HepG2 (cell line): Measurements from ENCODE around the gene FOXA3. TPM values are rescaled to one million over a fixed set of nuclear protein-coding genes. Genes with fewer than 3 reads are reported as not detected.

Source experiments
- ARNTL ChIP-seq: sonication (generic); formaldehyde crosslinking; IDR thresholded peaks from 2 replicates; pipeline ENCODE4 v1.4.0; 2020; ENCODE audit warnings: mild to moderate bottlenecking, missing genetic modification reagents
- CBX1 ChIP-seq: IDR thresholded peaks from one replicate; pipeline ENCODE4 v1.6.1; 2016; ENCODE audit warnings: antibody characterized with exemption, low read depth
- ELK4 ChIP-seq: sonication (generic); formaldehyde crosslinking; IDR thresholded peaks from 2 replicates; pipeline ENCODE4 v1.9.0; 2021; ENCODE audit warnings: missing genetic modification reagents, borderline replicate concordance
- ERF ChIP-seq: IDR thresholded peaks from 2 replicates; pipeline ENCODE4 v1.6.1; 2018; ENCODE audit warnings: missing biosample characterization, missing genetic modification reagents
- ETV6 ChIP-seq: sonication (generic); formaldehyde crosslinking; conservative IDR thresholded peaks from 2 replicates; pipeline ENCODE4 v1.4.0; 2020; ENCODE audit warnings: missing genetic modification reagents
- KMT2B ChIP-seq: IDR thresholded peaks from 2 replicates; pipeline ENCODE4 v1.6.1; 2016; ENCODE audit warnings: missing genetic modification reagents, missing compliant biosample characterization
- MEF2D ChIP-seq: sonication (generic); formaldehyde crosslinking; IDR thresholded peaks from 2 replicates; pipeline ENCODE4 v1.5.1; 2020; ENCODE audit warnings: mild to moderate bottlenecking, missing genetic modification reagents
- MIXL1 ChIP-seq: IDR thresholded peaks from 2 replicates; pipeline ENCODE4 v1.6.1; 2016
- MNT ChIP-seq: fragments of 450-650 bp; IDR thresholded peaks from 2 replicates; pipeline ENCODE4 v1.6.1; 2016
- NBN ChIP-seq: fragments of 450-650 bp; conservative IDR thresholded peaks from 2 replicates; pipeline ENCODE4 v1.6.1; 2017
- PAWR ChIP-seq: sonication (generic); formaldehyde crosslinking; IDR thresholded peaks from 2 replicates; pipeline ENCODE4 v1.4.0; 2020; ENCODE audit warnings: missing genetic modification reagents, mild to moderate bottlenecking, borderline replicate concordance
- TCF7L2 ChIP-seq: IDR thresholded peaks from 2 replicates; pipeline ENCODE4 v1.6.1; 2011; ENCODE audit warnings: mild to moderate bottlenecking, low read depth, low read length, moderate library complexity
- ZNF180 ChIP-seq: sonication (generic); formaldehyde crosslinking; IDR thresholded peaks from 2 replicates; pipeline ENCODE4 v1.4.0; 2020; ENCODE audit warnings: low read depth, missing genetic modification reagents, borderline replicate concordance
- ZNF720 ChIP-seq: sonication (generic); formaldehyde crosslinking; IDR thresholded peaks from 2 replicates; pipeline ENCODE4 v1.4.0; 2020; ENCODE audit warnings: missing genetic modification reagents
- ZNF883 ChIP-seq: sonication (generic); formaldehyde crosslinking; IDR thresholded peaks from 2 replicates; pipeline ENCODE4 v1.5.1; 2020; ENCODE audit warnings: mild to moderate bottlenecking, missing genetic modification reagents; ENCODE audit errors: not compliant biosample characterization
- ZSCAN29 ChIP-seq: sonication (generic); formaldehyde crosslinking; conservative IDR thresholded peaks from 2 replicates; pipeline ENCODE4 v1.4.0; 2020; ENCODE audit warnings: mild to moderate bottlenecking, missing genetic modification reagents
- polyA plus RNA-seq, 8 experiments: library from polyadenylated mRNA; depleted of rRNA in 3 of 8; stranded (reverse) in 7 of 8; unstranded in 1 of 8; fragments of >200 nt; fragmentation: Illumina TruSeq in 4 of 8; extraction: Trizol in 4 of 8; gene quantifications; 2 replicates each; pipeline versions ENCODE4 v1.2.1 to v1.2.3, GENCODE V29; 2011 to 2016; ENCODE audit warnings: low read depth in 4 of 8, missing spikeins in 1 of 8, mixed read lengths in 1 of 8; ENCODE audit not compliant: insufficient read depth in 1 of 8
- total RNA-seq, 5 experiments: library from RNA; depleted of rRNA; stranded (reverse); fragments of >200 nt; fragmentation: Illumina TruSeq; extraction: Trizol; gene quantifications; 2 replicates each; pipeline ENCODE4 v1.2.3, GENCODE V29; 2016; ENCODE audit warnings: low read depth in 1 of 5
- TF ChIP-seq, protein P1 (sequence below): sonication (generic); formaldehyde crosslinking; IDR thresholded peaks from 2 replicates; pipeline ENCODE4 v1.5.0; 2020; ENCODE audit warnings: missing genetic modification reagents
- TF ChIP-seq, protein P2 (sequence below): sonication (generic); formaldehyde crosslinking; IDR thresholded peaks from 2 replicates; pipeline ENCODE4 v1.4.0; 2020; ENCODE audit warnings: missing genetic modification reagents
- TF ChIP-seq, protein P3 (sequence below): sonication (generic); formaldehyde crosslinking; IDR thresholded peaks from 2 replicates; pipeline ENCODE4 v1.4.0; 2020; ENCODE audit warnings: missing genetic modification reagents, borderline replicate concordance

The FOXA3 gene
- total and polyA plus RNA-seq, 2 of the 13 experiments (the other 11 are each of a cell fraction or from before 2014, with no cell fraction given) = 29.8 to 47.6 TPM

DNA sequence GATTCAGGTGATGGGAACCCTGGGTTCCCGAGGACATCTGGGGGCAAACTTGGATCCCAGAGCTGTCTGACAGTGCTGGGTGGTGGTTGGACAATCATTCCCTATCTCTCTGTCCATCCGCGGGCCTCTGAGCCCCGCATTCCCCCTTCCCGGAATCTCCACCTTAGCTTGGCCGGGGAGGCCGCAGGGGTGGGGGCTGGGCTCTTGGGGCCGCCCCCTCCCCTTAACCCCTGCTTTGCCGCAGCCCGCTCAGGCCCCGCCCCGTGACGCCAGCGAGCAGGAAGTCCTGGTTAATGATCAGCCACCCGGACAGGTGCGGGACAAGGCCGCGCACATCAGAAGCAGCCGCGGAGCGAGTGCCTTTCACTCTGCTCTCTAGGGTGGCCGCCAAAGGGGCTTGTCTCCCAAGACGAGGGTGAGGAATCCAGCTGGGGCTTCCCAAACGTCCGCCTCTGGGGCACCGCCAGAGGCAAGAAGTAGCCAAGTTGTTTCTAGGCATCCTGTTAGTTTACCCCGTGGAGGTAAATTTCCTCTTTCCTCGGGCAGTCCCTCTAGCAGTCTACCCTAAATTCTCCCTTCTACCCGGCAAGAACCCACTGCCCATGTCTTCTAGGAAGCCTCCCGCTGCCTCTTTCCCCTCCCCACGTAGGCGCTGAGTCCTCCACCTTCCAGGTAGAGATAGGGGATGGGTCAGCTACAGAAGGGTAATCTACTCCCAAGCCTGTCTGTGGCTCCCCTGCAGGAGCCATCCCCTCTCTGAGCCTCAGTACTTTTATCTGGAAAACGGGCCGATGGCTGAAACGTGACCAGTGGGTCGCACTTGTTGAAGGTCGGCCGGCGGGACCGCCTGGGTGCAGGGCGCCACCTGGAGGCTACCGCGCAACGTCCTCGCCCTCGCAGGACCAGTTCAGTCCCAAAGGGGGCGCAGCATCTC lies 18.8 kb downstream of the FOXA3 start (continued):
- TF ChIP-seq ZNF180 (CRISPR knock-in tag) = no peak
- TF ChIP-seq ZNF720 = no peak
- TF ChIP-seq, protein P1, sequence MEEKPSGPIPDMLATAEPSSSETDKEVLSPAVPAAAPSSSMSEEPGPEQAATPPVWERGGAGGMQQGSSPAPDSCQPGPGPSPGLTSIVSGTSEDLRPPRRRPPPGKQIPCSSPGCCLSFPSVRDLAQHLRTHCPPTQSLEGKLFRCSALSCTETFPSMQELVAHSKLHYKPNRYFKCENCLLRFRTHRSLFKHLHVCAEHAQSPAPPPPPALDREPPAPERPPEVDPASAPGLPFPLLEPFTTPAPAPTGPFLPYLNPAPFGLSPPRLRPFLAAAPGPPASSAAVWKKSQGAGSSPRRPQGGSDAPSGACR (CRISPR knock-in tag) = no peak; the same call in 1 of the 2 replicates
- TF ChIP-seq ZSCAN29 (CRISPR knock-in tag) = peak; percentile 60
- TF ChIP-seq, protein P2, sequence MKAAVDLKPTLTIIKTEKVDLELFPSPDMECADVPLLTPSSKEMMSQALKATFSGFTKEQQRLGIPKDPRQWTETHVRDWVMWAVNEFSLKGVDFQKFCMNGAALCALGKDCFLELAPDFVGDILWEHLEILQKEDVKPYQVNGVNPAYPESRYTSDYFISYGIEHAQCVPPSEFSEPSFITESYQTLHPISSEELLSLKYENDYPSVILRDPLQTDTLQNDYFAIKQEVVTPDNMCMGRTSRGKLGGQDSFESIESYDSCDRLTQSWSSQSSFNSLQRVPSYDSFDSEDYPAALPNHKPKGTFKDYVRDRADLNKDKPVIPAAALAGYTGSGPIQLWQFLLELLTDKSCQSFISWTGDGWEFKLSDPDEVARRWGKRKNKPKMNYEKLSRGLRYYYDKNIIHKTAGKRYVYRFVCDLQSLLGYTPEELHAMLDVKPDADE (CRISPR knock-in tag) = no peak
- TF ChIP-seq ETV6 (CRISPR knock-in tag) = peak; percentile 62; the same call in 1 of the 2 replicates
- peak; percentile 17; the same call in 1 of the 2 replicates for TF ChIP-seq MNT
- peak; percentile 91 for TF ChIP-seq CBX1
- TF ChIP-seq, protein P3, sequence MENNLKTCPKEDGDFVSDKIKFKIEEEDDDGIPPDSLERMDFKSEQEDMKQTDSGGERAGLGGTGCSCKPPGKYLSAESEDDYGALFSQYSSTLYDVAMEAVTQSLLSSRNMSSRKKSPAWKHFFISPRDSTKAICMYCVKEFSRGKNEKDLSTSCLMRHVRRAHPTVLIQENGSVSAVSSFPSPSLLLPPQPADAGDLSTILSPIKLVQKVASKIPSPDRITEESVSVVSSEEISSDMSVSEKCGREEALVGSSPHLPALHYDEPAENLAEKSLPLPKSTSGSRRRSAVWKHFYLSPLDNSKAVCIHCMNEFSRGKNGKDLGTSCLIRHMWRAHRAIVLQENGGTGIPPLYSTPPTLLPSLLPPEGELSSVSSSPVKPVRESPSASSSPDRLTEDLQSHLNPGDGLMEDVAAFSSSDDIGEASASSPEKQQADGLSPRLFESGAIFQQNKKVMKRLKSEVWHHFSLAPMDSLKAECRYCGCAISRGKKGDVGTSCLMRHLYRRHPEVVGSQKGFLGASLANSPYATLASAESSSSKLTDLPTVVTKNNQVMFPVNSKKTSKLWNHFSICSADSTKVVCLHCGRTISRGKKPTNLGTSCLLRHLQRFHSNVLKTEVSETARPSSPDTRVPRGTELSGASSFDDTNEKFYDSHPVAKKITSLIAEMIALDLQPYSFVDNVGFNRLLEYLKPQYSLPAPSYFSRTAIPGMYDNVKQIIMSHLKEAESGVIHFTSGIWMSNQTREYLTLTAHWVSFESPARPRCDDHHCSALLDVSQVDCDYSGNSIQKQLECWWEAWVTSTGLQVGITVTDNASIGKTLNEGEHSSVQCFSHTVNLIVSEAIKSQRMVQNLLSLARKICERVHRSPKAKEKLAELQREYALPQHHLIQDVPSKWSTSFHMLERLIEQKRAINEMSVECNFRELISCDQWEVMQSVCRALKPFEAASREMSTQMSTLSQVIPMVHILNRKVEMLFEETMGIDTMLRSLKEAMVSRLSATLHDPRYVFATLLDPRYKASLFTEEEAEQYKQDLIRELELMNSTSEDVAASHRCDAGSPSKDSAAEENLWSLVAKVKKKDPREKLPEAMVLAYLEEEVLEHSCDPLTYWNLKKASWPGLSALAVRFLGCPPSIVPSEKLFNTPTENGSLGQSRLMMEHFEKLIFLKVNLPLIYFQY = 0 out of 2 replicates have a peak, but pooled peaks have one; percentile 35
- no peak; the same call in 1 of the 2 replicates for TF ChIP-seq KMT2B (CRISPR knock-in tag)
- TF ChIP-seq TCF7L2 = no peak; the same call in 1 of the 2 replicates
- peak; percentile 83; the same call in 1 of the 2 replicates for TF ChIP-seq ERF
- peak; percentile 36 for TF ChIP-seq ZNF883 (CRISPR knock-in tag)
- peak; percentile 95 for TF ChIP-seq ARNTL
- peak; percentile 76 for TF ChIP-seq MIXL1 (CRISPR knock-in tag)
- no peak; the same call in 1 of the 2 replicates for TF ChIP-seq MEF2D (CRISPR knock-in tag)
- no peak for TF ChIP-seq ELK4
- TF ChIP-seq PAWR (CRISPR knock-in tag) = no peak
- no peak for TF ChIP-seq NBN
